SK-N-MC (cell line): ENCODE measurements around the gene PELI1.

Source experiments
- EZH2 ChIP-seq: fragments of 200-600 bp; sonication (generic); IDR thresholded peaks from one replicate; pipeline ENCODE4 v1.6.1; 2017; ENCODE audit warnings: antibody characterized with exemption
- FOXP2 ChIP-seq: optimal IDR thresholded peaks from 2 replicates; pipeline ENCODE3; 2011; ENCODE audit warnings: mild to moderate bottlenecking, moderate library complexity; ENCODE audit not compliant: insufficient read depth; ENCODE audit errors: extremely low read length, control extremely low read depth
- POLR2AphosphoS5 ChIP-seq: IDR thresholded peaks from 2 replicates; pipeline ENCODE4 v1.6.1; 2012; ENCODE audit warnings: mild to moderate bottlenecking, low read depth, low read length, borderline replicate concordance

GRCh38 chr2:64145714-64146113 is 1.5 kb upstream of the PELI1 start:
- TF ChIP-seq FOXP2 (no peak), EZH2 (no peak), POLR2AphosphoS5 (no peak)
